Body of pancreas (tissue), 4 donors: ENCODE results near the gene CD180.

Experiments used
- CTCF ChIP-seq, 7 experiments: fragments of 450-650 bp in 4 of 7; fragments of 200-600 bp in 3 of 7; sonication (generic) in 3 of 7; IDR thresholded peaks; one replicate each; pipeline ENCODE4 v1.5.1; 2016 to 2019; ENCODE audit warnings: antibody characterized with exemption in 7 of 7
- POLR2A ChIP-seq, 3 donors: fragments of 450-650 bp; IDR thresholded peaks; one replicate each; pipeline ENCODE4 v1.6.1; 2016; ENCODE audit warnings: antibody characterized with exemption in 3 of 3, mild to moderate bottlenecking in 2 of 3

GRCh38 chr5:67195406-67196275 is 958 bp downstream of the CD180 start:
- TF ChIP-seq POLR2A (IDR thresholded peaks at IDR 0.05): no peak
- TF ChIP-seq CTCF (IDR thresholded peaks at IDR 0.05): no peak
